ENCODE measurements around the gene FNDC1. TPM values are rescaled to one million over a fixed set of nuclear protein-coding genes. Genes with fewer than 3 reads are reported as not detected.

Gene FNDC1
- 3.0 and 29.4 TPM in 2 replicates for total RNA-seq

GRCh38 chr6:159169193-159169555 is at the start of gene FNDC1:
Gene FNDC1 (plus strand): TSS chr6:159169400. CDS start chr6:159169597, 197 bp downstream.

Other genes starting within 250 kb of the FNDC1 start
- 11.8 and 17.7 TPM in 2 replicates for gene RSPH3, start 169.2 kb upstream of the FNDC1 start, total RNA-seq
- gene TAGAP, start 124.4 kb upstream of the FNDC1 start, total RNA-seq: 0.11 and 0.39 TPM in 2 replicates

Measured in placental epithelial cell (primary cell).